GM12878 (cell line): ENCODE measurements around the gene RBMS3. TPM values are rescaled to one million over a fixed set of nuclear protein-coding genes. Genes with fewer than 3 reads are reported as not detected.

Experiments used
- ATAC-seq: fragments of 200-7000 bp; cut with Tn5 transposase; 3 replicates; pipeline ENCODE4 v1.9.1; 2020; ENCODE audit warnings: mild to moderate bottlenecking, moderate library complexity
- BruUV-seq: library from RNA; stranded (reverse); fragments of 400-500 nt; replicated peaks from 2 replicates; lab custom pipeline; 2021; lab: Mats Ljungman, UMichigan
- CTCF ChIA-PET: fragments of 300-600 bp; sonication (Branson Sonifier 250); formaldehyde crosslinking; extraction: SDS; loops from one replicate; lab custom pipeline; 2021; ENCODE audit warnings: inconsistent platforms; lab: Yijun Ruan, JAX
- POLR2A ChIA-PET: fragments of 350-600 bp; formaldehyde crosslinking; extraction: SDS; loops from one replicate; lab custom pipeline; 2021; ENCODE audit warnings: inconsistent platforms; lab: Charles Lee
- RAD21 ChIA-PET: fragments of 300-600 bp; sonication (Branson Sonifier 250); formaldehyde crosslinking; loops from one replicate; lab custom pipeline; 2023; ENCODE audit warnings: antibody characterized with exemption; ENCODE audit not compliant: unreplicated experiment; lab: Charles Lee
- SMC1A ChIA-PET: fragments of 300-600 bp; sonication (Branson Sonifier 250); formaldehyde crosslinking; loops from one replicate; lab custom pipeline; 2023; ENCODE audit not compliant: unreplicated experiment, uncharacterized antibody; lab: Charles Lee
- DNase-seq: peaks from one replicate; pipeline ENCODE4 v3.0.0-alpha.2; 2011; ENCODE audit warnings: low read depth, low spot score
- FAIRE-seq: peaks from 3 replicates; lab custom pipeline; 2011; peaks lifted over from hg19 to GRCh38; lab: Jason Lieb, UNC
- H2AFZ ChIP-seq: 2 replicates; pipeline ENCODE4 v1.6.0; 2011; ENCODE audit warnings: low read depth, low read length, control low read depth; ENCODE audit not compliant: control insufficient read depth
- H3K27ac ChIP-seq: 2 replicates; pipeline ENCODE4 v1.5.1; 2011; ENCODE audit warnings: control low read depth; ENCODE audit not compliant: control insufficient read depth, insufficient read depth
- H3K27me3 ChIP-seq, 2 experiments: replicated peaks in 1 of 2; 2 replicates each; pipeline versions ENCODE4 v1.6.0 to v1.6.1; 2011; ENCODE audit warnings: low read length in 1 of 2; ENCODE audit not compliant: control insufficient read depth in 2 of 2, insufficient read depth in 2 of 2
- H3K36me3 ChIP-seq, 2 experiments: 2 replicates each; pipeline ENCODE4 v1.5.1; 2011; ENCODE audit warnings: low read length in 1 of 2; ENCODE audit not compliant: control insufficient read depth in 2 of 2, insufficient read depth in 2 of 2
- H3K4me1 ChIP-seq: 2 replicates; pipeline ENCODE4 v1.6.1; 2011; ENCODE audit warnings: mild to moderate bottlenecking, low read length, moderate library complexity, mixed read lengths; ENCODE audit not compliant: control insufficient read depth, insufficient read depth
- H3K4me2 ChIP-seq: 2 replicates; pipeline ENCODE4 v1.6.0; 2011; ENCODE audit warnings: control low read depth; ENCODE audit not compliant: control insufficient read depth, insufficient read depth
- H3K4me3 ChIP-seq: fragments of 200-600 bp; sonication (generic); 2 replicates; pipeline ENCODE4 v1.5.1; 2016
- H3K79me2 ChIP-seq: 2 replicates; pipeline ENCODE4 v1.6.0; 2011; ENCODE audit warnings: low read length; ENCODE audit not compliant: control insufficient read depth, insufficient read depth
- H3K9ac ChIP-seq: 2 replicates; pipeline ENCODE4 v1.8.0; 2011; ENCODE audit warnings: low read length, control low read depth, mixed read lengths; ENCODE audit not compliant: control insufficient read depth, insufficient read depth
- H3K9me3 ChIP-seq: replicated peaks from 3 replicates; pipeline ENCODE4 v1.5.1; 2011; ENCODE audit warnings: mild to moderate bottlenecking, low read length; ENCODE audit not compliant: control insufficient read depth, insufficient read depth
- H4K20me1 ChIP-seq: 2 replicates; pipeline ENCODE4 v1.6.0; 2011; ENCODE audit not compliant: control insufficient read depth, insufficient read depth
- CREB1 ChIP-seq: IDR thresholded peaks from 2 replicates; pipeline ENCODE4 v1.6.1; 2012; ENCODE audit warnings: low read depth, mild to moderate bottlenecking, inconsistent platforms
- FOS ChIP-seq: IDR thresholded peaks from 3 replicates; pipeline ENCODE4 v1.6.1; 2011; ENCODE audit warnings: borderline replicate concordance; ENCODE audit not compliant: insufficient read length; ENCODE audit errors: extremely low read depth
- JUNB ChIP-seq: IDR thresholded peaks from 2 replicates; pipeline ENCODE4 v1.6.1; 2016; ENCODE audit warnings: antibody characterized with exemption, mild to moderate bottlenecking
- PML ChIP-seq: IDR thresholded peaks from 2 replicates; pipeline ENCODE4 v1.6.1; 2012; ENCODE audit warnings: low read length, inconsistent platforms
- POLR2AphosphoS5 ChIP-seq: IDR thresholded peaks from 2 replicates; pipeline ENCODE4 v1.6.1; 2011; ENCODE audit warnings: mild to moderate bottlenecking, low read length, inconsistent platforms
- RUNX3 ChIP-seq: IDR thresholded peaks from 2 replicates; pipeline ENCODE4 v1.6.1; 2012; ENCODE audit warnings: low read length, inconsistent platforms
- ZNF24 ChIP-seq: fragments of 450-650 bp; IDR thresholded peaks from 2 replicates; pipeline ENCODE4 v1.6.1; 2017; ENCODE audit warnings: antibody characterized with exemption, mild to moderate bottlenecking
- ZZZ3 ChIP-seq: IDR thresholded peaks from 2 replicates; pipeline ENCODE4 v1.6.1; 2011; ENCODE audit warnings: low read depth; ENCODE audit not compliant: control insufficient read depth, insufficient read length
- in situ Hi-C: fragments of 300-500 bp; cut with MboI; formaldehyde crosslinking; loops from 9 replicates; pipeline ENCODE4 v1.14.3; 2018; ENCODE audit warnings: mixed read lengths
- intact Hi-C: fragments of 100-400 bp; cut with micrococcal nuclease; formaldehyde crosslinking; loops from one replicate; pipeline ENCODE4 v1.14.2; 2022; ENCODE audit not compliant: unreplicated experiment
- polyA plus RNA-seq, 11 experiments: library from polyadenylated mRNA; depleted of rRNA in 4 of 11; unstranded in 6 of 11; stranded (reverse) in 5 of 11; fragments of >200 nt; fragmentation: Nextera tagmentation in 4 of 11; fragmentation: Illumina TruSeq in 1 of 11; extraction: Ambion mirVana in 4 of 11; extraction: Trizol in 1 of 11; gene quantifications; 1 replicate in 1 of 11; 2 replicates in 10 of 11; pipeline versions ENCODE4 v1.2.1 to v1.2.3, GENCODE V29; 2011 to 2016; ENCODE audit warnings: inconsistent platforms in 2 of 11, missing spikeins in 2 of 11, low read depth in 1 of 11
- total RNA-seq, 4 experiments: library from RNA; depleted of rRNA in 3 of 4; stranded (reverse); fragments of >200 nt in 3 of 4; fragmentation: Illumina TruSeq in 1 of 4; extraction: Trizol in 1 of 4; gene quantifications; 2 replicates each; pipeline versions ENCODE4 v1.2.1 to v1.2.3, GENCODE V29; 2013 to 2021
- TF ChIP-seq, protein P1 (sequence below): fragments of 450-650 bp; formaldehyde crosslinking; IDR thresholded peaks from 2 replicates; pipeline ENCODE4 v1.5.0; 2022; ENCODE audit warnings: mild to moderate bottlenecking, missing genetic modification characterization
- TF ChIP-seq, protein P2 (sequence below): IDR thresholded peaks from 2 replicates; pipeline ENCODE4 v1.6.1; 2011; ENCODE audit warnings: low read depth, low read length, improper control_type of control experiment, borderline replicate concordance
- TF ChIP-seq, protein P3 (sequence below): fragments of 450-650 bp; IDR thresholded peaks from 2 replicates; pipeline ENCODE4 v1.6.1; 2016; ENCODE audit warnings: mild to moderate bottlenecking
- TF ChIP-seq, protein P4 (sequence below): fragments of 450-650 bp; IDR thresholded peaks from 2 replicates; pipeline ENCODE4 v1.6.1; 2017; ENCODE audit warnings: mild to moderate bottlenecking, low read depth, inconsistent platforms; ENCODE audit not compliant: poor library complexity, severe bottlenecking
- TF ChIP-seq, protein P5 (sequence below): fragments of 450-650 bp; IDR thresholded peaks from 2 replicates; pipeline ENCODE4 v1.6.1; 2018; ENCODE audit warnings: mild to moderate bottlenecking, low read depth, moderate library complexity; ENCODE audit not compliant: partially characterized antibody

RBMS3 gene
- total and polyA plus RNA-seq, 10 of the 15 experiments (the other 5 are each of a cell fraction or from before 2014, with no cell fraction given): 0.79 to 4.7 (median 3.1) TPM

DNA sequence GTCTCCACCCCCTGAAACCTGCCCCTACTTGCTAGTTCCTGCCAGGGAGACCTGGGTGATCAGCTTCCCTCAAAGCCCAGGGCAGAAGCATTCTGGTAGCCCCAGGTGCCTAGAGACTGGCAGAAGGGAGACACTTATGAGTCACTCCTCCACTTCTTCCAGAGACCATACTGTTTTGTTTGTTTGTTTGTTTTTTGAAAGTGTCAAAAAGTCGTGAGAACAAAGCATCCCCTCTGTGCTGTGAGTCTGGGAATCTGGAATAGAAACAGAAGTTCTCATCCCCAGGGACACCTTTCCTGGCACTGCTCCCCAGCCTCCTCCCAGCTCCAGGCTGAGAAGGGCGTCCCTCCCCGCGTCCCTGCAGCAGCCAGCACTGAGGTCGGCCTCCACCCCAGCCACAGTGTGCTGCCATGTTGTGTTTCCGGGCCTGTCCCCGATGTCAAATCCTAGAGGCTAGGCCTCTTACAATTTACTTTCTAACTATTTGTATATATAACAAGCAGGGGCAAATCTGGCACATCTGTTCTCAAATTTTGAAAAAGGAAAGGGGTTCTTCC lies 573.0 kb downstream of the RBMS3 start (continued):
- TF ChIP-seq, protein P1, sequence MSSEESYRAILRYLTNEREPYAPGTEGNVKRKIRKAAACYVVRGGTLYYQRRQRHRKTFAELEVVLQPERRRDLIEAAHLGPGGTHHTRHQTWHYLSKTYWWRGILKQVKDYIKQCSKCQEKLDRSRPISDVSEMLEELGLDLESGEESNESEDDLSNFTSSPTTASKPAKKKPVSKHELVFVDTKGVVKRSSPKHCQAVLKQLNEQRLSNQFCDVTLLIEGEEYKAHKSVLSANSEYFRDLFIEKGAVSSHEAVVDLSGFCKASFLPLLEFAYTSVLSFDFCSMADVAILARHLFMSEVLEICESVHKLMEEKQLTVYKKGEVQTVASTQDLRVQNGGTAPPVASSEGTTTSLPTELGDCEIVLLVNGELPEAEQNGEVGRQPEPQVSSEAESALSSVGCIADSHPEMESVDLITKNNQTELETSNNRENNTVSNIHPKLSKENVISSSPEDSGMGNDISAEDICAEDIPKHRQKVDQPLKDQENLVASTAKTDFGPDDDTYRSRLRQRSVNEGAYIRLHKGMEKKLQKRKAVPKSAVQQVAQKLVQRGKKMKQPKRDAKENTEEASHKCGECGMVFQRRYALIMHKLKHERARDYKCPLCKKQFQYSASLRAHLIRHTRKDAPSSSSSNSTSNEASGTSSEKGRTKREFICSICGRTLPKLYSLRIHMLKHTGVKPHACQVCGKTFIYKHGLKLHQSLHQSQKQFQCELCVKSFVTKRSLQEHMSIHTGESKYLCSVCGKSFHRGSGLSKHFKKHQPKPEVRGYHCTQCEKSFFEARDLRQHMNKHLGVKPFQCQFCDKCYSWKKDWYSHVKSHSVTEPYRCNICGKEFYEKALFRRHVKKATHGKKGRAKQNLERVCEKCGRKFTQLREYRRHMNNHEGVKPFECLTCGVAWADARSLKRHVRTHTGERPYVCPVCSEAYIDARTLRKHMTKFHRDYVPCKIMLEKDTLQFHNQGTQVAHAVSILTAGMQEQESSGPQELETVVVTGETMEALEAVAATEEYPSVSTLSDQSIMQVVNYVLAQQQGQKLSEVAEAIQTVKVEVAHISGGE (CRISPR knock-in tag): no peak
- TF ChIP-seq, protein P2, sequence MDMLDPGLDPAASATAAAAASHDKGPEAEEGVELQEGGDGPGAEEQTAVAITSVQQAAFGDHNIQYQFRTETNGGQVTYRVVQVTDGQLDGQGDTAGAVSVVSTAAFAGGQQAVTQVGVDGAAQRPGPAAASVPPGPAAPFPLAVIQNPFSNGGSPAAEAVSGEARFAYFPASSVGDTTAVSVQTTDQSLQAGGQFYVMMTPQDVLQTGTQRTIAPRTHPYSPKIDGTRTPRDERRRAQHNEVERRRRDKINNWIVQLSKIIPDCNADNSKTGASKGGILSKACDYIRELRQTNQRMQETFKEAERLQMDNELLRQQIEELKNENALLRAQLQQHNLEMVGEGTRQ: no peak
- no peak for TF ChIP-seq ZNF24
- TF ChIP-seq RUNX3: no peak
- no peak for TF ChIP-seq JUNB
- TF ChIP-seq CREB1: no peak

DNA sequence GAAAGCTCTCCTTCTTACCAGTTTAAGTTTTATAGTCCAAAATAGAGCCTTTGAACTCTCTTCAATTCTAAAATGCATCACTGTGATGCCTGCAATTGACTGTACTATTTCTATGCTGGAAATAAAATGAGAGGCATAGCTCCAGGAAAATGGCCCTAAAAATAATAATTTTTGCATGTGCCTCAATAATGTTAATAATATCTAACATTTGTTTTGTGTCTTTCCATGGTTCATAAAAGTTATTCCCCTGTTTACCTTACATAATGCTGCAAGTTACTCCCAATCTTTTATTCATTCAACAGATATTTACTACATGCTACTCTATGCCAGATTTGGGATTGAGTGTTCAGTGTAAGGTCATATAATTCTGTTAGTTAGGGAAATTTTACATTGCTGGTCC lies 574.0 kb downstream of the RBMS3 start:
- no peaks in the 10 kb centered on the region for H3K9me3 ChIP-seq
- TF ChIP-seq POLR2AphosphoS5: no peak
- TF ChIP-seq, protein P3, sequence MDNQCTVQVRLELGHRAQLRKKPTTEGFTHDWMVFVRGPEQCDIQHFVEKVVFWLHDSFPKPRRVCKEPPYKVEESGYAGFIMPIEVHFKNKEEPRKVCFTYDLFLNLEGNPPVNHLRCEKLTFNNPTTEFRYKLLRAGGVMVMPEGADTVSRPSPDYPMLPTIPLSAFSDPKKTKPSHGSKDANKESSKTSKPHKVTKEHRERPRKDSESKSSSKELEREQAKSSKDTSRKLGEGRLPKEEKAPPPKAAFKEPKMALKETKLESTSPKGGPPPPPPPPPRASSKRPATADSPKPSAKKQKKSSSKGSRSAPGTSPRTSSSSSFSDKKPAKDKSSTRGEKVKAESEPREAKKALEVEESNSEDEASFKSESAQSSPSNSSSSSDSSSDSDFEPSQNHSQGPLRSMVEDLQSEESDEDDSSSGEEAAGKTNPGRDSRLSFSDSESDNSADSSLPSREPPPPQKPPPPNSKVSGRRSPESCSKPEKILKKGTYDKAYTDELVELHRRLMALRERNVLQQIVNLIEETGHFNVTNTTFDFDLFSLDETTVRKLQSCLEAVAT: no peak
- TF ChIP-seq, protein P4, sequence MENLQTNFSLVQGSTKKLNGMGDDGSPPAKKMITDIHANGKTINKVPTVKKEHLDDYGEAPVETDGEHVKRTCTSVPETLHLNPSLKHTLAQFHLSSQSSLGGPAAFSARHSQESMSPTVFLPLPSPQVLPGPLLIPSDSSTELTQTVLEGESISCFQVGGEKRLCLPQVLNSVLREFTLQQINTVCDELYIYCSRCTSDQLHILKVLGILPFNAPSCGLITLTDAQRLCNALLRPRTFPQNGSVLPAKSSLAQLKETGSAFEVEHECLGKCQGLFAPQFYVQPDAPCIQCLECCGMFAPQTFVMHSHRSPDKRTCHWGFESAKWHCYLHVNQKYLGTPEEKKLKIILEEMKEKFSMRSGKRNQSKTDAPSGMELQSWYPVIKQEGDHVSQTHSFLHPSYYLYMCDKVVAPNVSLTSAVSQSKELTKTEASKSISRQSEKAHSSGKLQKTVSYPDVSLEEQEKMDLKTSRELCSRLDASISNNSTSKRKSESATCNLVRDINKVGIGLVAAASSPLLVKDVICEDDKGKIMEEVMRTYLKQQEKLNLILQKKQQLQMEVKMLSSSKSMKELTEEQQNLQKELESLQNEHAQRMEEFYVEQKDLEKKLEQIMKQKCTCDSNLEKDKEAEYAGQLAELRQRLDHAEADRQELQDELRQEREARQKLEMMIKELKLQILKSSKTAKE: no peak
- no peak for TF ChIP-seq FOS
- TF ChIP-seq, protein P5, sequence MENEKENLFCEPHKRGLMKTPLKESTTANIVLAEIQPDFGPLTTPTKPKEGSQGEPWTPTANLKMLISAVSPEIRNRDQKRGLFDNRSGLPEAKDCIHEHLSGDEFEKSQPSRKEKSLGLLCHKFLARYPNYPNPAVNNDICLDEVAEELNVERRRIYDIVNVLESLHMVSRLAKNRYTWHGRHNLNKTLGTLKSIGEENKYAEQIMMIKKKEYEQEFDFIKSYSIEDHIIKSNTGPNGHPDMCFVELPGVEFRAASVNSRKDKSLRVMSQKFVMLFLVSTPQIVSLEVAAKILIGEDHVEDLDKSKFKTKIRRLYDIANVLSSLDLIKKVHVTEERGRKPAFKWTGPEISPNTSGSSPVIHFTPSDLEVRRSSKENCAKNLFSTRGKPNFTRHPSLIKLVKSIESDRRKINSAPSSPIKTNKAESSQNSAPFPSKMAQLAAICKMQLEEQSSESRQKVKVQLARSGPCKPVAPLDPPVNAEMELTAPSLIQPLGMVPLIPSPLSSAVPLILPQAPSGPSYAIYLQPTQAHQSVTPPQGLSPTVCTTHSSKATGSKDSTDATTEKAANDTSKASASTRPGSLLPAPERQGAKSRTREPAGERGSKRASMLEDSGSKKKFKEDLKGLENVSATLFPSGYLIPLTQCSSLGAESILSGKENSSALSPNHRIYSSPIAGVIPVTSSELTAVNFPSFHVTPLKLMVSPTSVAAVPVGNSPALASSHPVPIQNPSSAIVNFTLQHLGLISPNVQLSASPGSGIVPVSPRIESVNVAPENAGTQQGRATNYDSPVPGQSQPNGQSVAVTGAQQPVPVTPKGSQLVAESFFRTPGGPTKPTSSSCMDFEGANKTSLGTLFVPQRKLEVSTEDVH: no peak
- TF ChIP-seq ZZZ3: no peak
- no peak for TF ChIP-seq PML

More for the DNA sequence above, 574.0 kb downstream of the RBMS3 start:
- intact Hi-C loops (no loop called here), in situ Hi-C loops (no loop called here)
- Histone ChIP-seq H3K27me3 (no peaks in the 10 kb centered on the region), H3K79me2 (no peaks in the 10 kb centered on the region), H3K27ac (no peak overlapping the region), H4K20me1 (no peaks in the 10 kb centered on the region), H2AFZ (no peak overlapping the region), H3K4me3 (no peak overlapping the region), H3K4me1 (no peaks in the 10 kb centered on the region), H3K9ac (no peak overlapping the region), H3K36me3 (no peaks in the 10 kb centered on the region), H3K4me2 (no peak overlapping the region)
- ATAC-seq (no peak), FAIRE-seq (no peak), DNase-seq (no peak)
- BruUV-seq: no TSS peak
- ChIA-PET SMC1A (no interaction called here), CTCF (no interaction called here), POLR2A (no interaction called here), RAD21 (no interaction called here)
